Measurements from ENCODE around the gene LASP1. TPM values are rescaled to one million over a fixed set of nuclear protein-coding genes. Genes with fewer than 3 reads are reported as not detected.

The LASP1 gene
- total and polyA plus RNA-seq, 2 experiments from 2014 or later, result 48.7 to 173 TPM

- H3K9me2 ChIP-seq (ENCODE audit: insufficient read depth), result no peaks in the 10 kb centered on the region
- peaks cover 12% of the 10 kb centered on the region for H3K4me1 ChIP-seq (ENCODE audit: insufficient read depth)
- H3K27me3 ChIP-seq (ENCODE audit: insufficient read depth), result no peaks in the 10 kb centered on the region
- peaks cover 46% of the 10 kb centered on the region for H3K36me3 Mint-ChIP-seq (ENCODE audit: low read depth)
- H3K27ac ChIP-seq (ENCODE audit: low read depth), result no peak overlapping the region
- H2AFZ ChIP-seq, result no peak overlapping the region
- no peak overlapping the region for H3K4me3 ChIP-seq
- H3K9me3 Mint-ChIP-seq, result no peaks in the 10 kb centered on the region
- no peak overlapping the region for H3K4me2 ChIP-seq
- H3K27ac Mint-ChIP-seq, result no peak overlapping the region
- ATAC-seq, result no peak
- peaks cover 21% of the 10 kb centered on the region for H3K4me1 Mint-ChIP-seq
- H3K4me3 Mint-ChIP-seq, result no peak overlapping the region
- peaks cover 4% of the 10 kb centered on the region; the same call in 1 of the 2 replicates for H4K20me1 ChIP-seq (replicated peaks; ENCODE audit: insufficient read depth)
- H3F3A ChIP-seq (replicated peaks; ENCODE audit: low read depth), result 0 out of 2 replicates have a peak, but pooled peaks cover 4% of the 10 kb centered on the region
- no peaks in the 10 kb centered on the region for H3K27me3 Mint-ChIP-seq (ENCODE audit: insufficient read depth, low read depth, poor library complexity)
- no peaks in the 10 kb centered on the region for H3K36me3 ChIP-seq (ENCODE audit: insufficient read depth)
- no peak for DNase-seq (ENCODE audit: low spot score)
- peaks cover 25% of the 10 kb centered on the region for H3K79me2 ChIP-seq (replicated peaks; ENCODE audit: insufficient read depth)
- TF ChIP-seq JUNB (IDR thresholded peaks at IDR 0.05; ENCODE audit: unreplicated experiment) (no peak), POLR2AphosphoS5 (IDR thresholded peaks at IDR 0.05; ENCODE audit: low read depth) (no peak), EZH2 (IDR thresholded peaks at IDR 0.05; ENCODE audit: low read depth, unreplicated experiment) (no peak), ZNF114 (CRISPR knock-in tag; IDR thresholded peaks at IDR 0.05) (no peak), STAT1 (IDR thresholded peaks at IDR 0.05; ENCODE audit: unreplicated experiment) (no peak), CREB1 (CRISPR knock-in tag; IDR thresholded peaks at IDR 0.05; ENCODE audit: low read depth) (no peak), ZNF462 (CRISPR knock-in tag; IDR thresholded peaks at IDR 0.05) (no peak), EZH2phosphoT487 (IDR thresholded peaks at IDR 0.05; ENCODE audit: unreplicated experiment) (no peak), NANOG (IDR thresholded peaks at IDR 0.05; ENCODE audit: borderline replicate concordance) (no peak), CTCF (conservative IDR thresholded peaks at IDR 0.05; ENCODE audit: low read depth in 2 of 2) (no peak), ZNF331 (CRISPR knock-in tag; IDR thresholded peaks at IDR 0.05; ENCODE audit: low read depth) (no peak)
- TF ChIP-seq, protein P1, sequence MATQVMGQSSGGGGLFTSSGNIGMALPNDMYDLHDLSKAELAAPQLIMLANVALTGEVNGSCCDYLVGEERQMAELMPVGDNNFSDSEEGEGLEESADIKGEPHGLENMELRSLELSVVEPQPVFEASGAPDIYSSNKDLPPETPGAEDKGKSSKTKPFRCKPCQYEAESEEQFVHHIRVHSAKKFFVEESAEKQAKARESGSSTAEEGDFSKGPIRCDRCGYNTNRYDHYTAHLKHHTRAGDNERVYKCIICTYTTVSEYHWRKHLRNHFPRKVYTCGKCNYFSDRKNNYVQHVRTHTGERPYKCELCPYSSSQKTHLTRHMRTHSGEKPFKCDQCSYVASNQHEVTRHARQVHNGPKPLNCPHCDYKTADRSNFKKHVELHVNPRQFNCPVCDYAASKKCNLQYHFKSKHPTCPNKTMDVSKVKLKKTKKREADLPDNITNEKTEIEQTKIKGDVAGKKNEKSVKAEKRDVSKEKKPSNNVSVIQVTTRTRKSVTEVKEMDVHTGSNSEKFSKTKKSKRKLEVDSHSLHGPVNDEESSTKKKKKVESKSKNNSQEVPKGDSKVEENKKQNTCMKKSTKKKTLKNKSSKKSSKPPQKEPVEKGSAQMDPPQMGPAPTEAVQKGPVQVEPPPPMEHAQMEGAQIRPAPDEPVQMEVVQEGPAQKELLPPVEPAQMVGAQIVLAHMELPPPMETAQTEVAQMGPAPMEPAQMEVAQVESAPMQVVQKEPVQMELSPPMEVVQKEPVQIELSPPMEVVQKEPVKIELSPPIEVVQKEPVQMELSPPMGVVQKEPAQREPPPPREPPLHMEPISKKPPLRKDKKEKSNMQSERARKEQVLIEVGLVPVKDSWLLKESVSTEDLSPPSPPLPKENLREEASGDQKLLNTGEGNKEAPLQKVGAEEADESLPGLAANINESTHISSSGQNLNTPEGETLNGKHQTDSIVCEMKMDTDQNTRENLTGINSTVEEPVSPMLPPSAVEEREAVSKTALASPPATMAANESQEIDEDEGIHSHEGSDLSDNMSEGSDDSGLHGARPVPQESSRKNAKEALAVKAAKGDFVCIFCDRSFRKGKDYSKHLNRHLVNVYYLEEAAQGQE (IDR thresholded peaks at IDR 0.05; ENCODE audit: unreplicated experiment), result no peak
- TF ChIP-seq, protein P2, sequence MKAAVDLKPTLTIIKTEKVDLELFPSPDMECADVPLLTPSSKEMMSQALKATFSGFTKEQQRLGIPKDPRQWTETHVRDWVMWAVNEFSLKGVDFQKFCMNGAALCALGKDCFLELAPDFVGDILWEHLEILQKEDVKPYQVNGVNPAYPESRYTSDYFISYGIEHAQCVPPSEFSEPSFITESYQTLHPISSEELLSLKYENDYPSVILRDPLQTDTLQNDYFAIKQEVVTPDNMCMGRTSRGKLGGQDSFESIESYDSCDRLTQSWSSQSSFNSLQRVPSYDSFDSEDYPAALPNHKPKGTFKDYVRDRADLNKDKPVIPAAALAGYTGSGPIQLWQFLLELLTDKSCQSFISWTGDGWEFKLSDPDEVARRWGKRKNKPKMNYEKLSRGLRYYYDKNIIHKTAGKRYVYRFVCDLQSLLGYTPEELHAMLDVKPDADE (IDR thresholded peaks at IDR 0.05), result no peak
Observed at GRCh38 chr17:38892620-38893019, 22.8 kb downstream of the LASP1 start.

Data from GM23338 (cell line).